Breast epithelium (tissue), 3 donors: ENCODE data around the gene ACRV1.

Source experiments
- CTCF ChIP-seq, 3 donors: fragments of 450-650 bp; IDR thresholded peaks; one replicate each; pipeline ENCODE4 v1.5.1; 2016 to 2017; ENCODE audit warnings: antibody characterized with exemption in 3 of 3, mild to moderate bottlenecking in 3 of 3, moderate library complexity in 3 of 3
- POLR2A ChIP-seq: fragments of 450-650 bp; IDR thresholded peaks from one replicate; pipeline ENCODE4 v1.6.1; 2016; ENCODE audit warnings: antibody characterized with exemption, mild to moderate bottlenecking, moderate library complexity
- POLR2AphosphoS5 ChIP-seq, 3 donors: sonication (generic); formaldehyde crosslinking; IDR thresholded peaks; one replicate each; pipeline ENCODE4 v1.6.1; 2017; ENCODE audit warnings: antibody characterized with exemption in 3 of 3

- TF ChIP-seq POLR2A (no peak), CTCF (IDR thresholded peaks at IDR 0.05) (no peak), POLR2AphosphoS5 (IDR thresholded peaks at IDR 0.05) (no peak)
Observed at GRCh38 chr11:125670172-125670571, 10.5 kb downstream of the ACRV1 start.
